Lower lobe of right lung (tissue), 2 donors: Measurements from ENCODE around the gene CEACAM21. TPM values are rescaled to one million over a fixed set of nuclear protein-coding genes. Genes with fewer than 3 reads are reported as not detected.
"Not testable (repeated sequence)": the region's sequence is repeated elsewhere in the genome, so short reads cannot be mapped to it uniquely, and the experiment has no call there.

Experiments used
- ATAC-seq, 2 donors: fragments of 200-7000 bp; cut with Tn5 transposase; one replicate each; pipeline ENCODE4 v1.9.1; 2020 to 2022; ENCODE audit warnings: mild to moderate bottlenecking in 2 of 2, moderate library complexity in 2 of 2
- DNase-seq: peaks from one replicate; pipeline ENCODE4 v3.0.0-alpha.2; 2020
- H3K27ac ChIP-seq: fragments of 200-600 bp; one replicate; pipeline ENCODE4 v1.8.0; 2022
- H3K27me3 ChIP-seq: fragments of 200-600 bp; one replicate; pipeline ENCODE4 v1.8.0; 2022; ENCODE audit warnings: low read depth
- H3K36me3 ChIP-seq: fragments of 200-600 bp; one replicate; pipeline ENCODE4 v1.8.0; 2022; ENCODE audit warnings: mild to moderate bottlenecking
- H3K4me1 ChIP-seq: fragments of 200-600 bp; one replicate; pipeline ENCODE4 v1.8.0; 2022
- H3K4me3 ChIP-seq: fragments of 200-600 bp; one replicate; pipeline ENCODE4 v1.8.0; 2022; ENCODE audit warnings: mild to moderate bottlenecking
- H3K9me3 ChIP-seq: fragments of 200-600 bp; one replicate; pipeline ENCODE4 v1.8.0; 2022
- CTCF ChIP-seq: fragments of 200-600 bp; IDR thresholded peaks from one replicate; pipeline ENCODE4 v1.8.0; 2022; ENCODE audit warnings: antibody characterized with exemption, mild to moderate bottlenecking
- intact Hi-C: fragments of 100-400 bp; cut with DNase I; formaldehyde crosslinking; loops from one replicate; pipeline ENCODE4 v1.11.0; 2022
- total RNA-seq: library from RNA; stranded (reverse); fragmentation: NEBNext Ultra II Directional; extraction: Animal tissue kit (Norgen Biotek cat#: 25700); gene quantifications from one replicate; pipeline ENCODE4 v1.2.1, GENCODE V29; 2021
- donor health status: DM: no; HTN: yes; CAD: no; lungs with severe emphysema.

Gene CEACAM21
- total RNA-seq, 1 donor from 2014 or later = 28.8 TPM

- TF ChIP-seq CTCF = no peak
- H3K27me3 ChIP-seq = no peaks in the 10 kb centered on the region
- peaks cover 7% of the 10 kb centered on the region for H3K4me1 ChIP-seq
- H3K36me3 ChIP-seq = peaks cover 4% of the 10 kb centered on the region
- H3K9me3 ChIP-seq = peaks cover 15% of the 10 kb centered on the region
- DNase-seq (no peak), ATAC-seq (no peak)
- intact Hi-C loops = no loop called here
- H3K27ac ChIP-seq = no peak overlapping the region
- peak overlapping the region; percentile 39 for H3K4me3 ChIP-seq
Measured at GRCh38 chr19:41577144-41577830, 1.3 kb downstream of the CEACAM21 start.

GRCh38 chr19:41577833-41578232, 1.9 kb downstream of the CEACAM21 start:
- peaks cover 7% of the 10 kb centered on the region for H3K4me1 ChIP-seq
- peaks cover 19% of the 10 kb centered on the region for H3K9me3 ChIP-seq
- intact Hi-C loops = no loop called here
- no peaks in the 10 kb centered on the region for H3K27me3 ChIP-seq
- ATAC-seq = no peak
- H3K27ac ChIP-seq = no peak overlapping the region
- no peak for DNase-seq
- peaks cover 4% of the 10 kb centered on the region for H3K36me3 ChIP-seq
- H3K4me3 ChIP-seq = peak overlapping the region; percentile 8
- no peak for TF ChIP-seq CTCF

GRCh38 chr19:41578886-41579285, 2.9 kb downstream of the CEACAM21 start:
- no peak for DNase-seq
- H3K4me3 ChIP-seq = no peak overlapping the region
- no peaks in the 10 kb centered on the region for H3K27me3 ChIP-seq
- peaks cover 4% of the 10 kb centered on the region for H3K36me3 ChIP-seq
- TF ChIP-seq CTCF = no peak
- intact Hi-C loops = no loop called here
- H3K27ac ChIP-seq = no peak overlapping the region
- H3K4me1 ChIP-seq = peaks cover 7% of the 10 kb centered on the region
- no peak for ATAC-seq
- H3K9me3 ChIP-seq = peaks cover 19% of the 10 kb centered on the region

GRCh38 chr19:41581068-41581467, 5.1 kb downstream of the CEACAM21 start:
- DNase-seq, H3K36me3 ChIP-seq, H3K4me1 ChIP-seq, H3K27me3 ChIP-seq, H3K27ac ChIP-seq, ATAC-seq, H3K4me3 ChIP-seq, intact Hi-C loops: not testable (repeated sequence)
- peaks cover 19% of the 10 kb centered on the region for H3K9me3 ChIP-seq

GRCh38 chr19:41582577-41583182, 6.7 kb downstream of the CEACAM21 start:
- ATAC-seq, intact Hi-C loops, H3K27ac ChIP-seq, H3K27me3 ChIP-seq, H3K4me3 ChIP-seq, H3K4me1 ChIP-seq, H3K36me3 ChIP-seq, DNase-seq: not testable (repeated sequence)
- H3K9me3 ChIP-seq = peaks cover 19% of the 10 kb centered on the region

GRCh38 chr19:41584260-41584810, 8.4 kb downstream of the CEACAM21 start:
- no peak for DNase-seq
- TF ChIP-seq CTCF = no peak
- ATAC-seq = no peak

More at GRCh38 chr19:41584260-41584810, 8.4 kb downstream of the CEACAM21 start:
- Histone ChIP-seq H3K27ac (no peak overlapping the region), H3K4me3 (no peak overlapping the region), H3K27me3 (no peaks in the 10 kb centered on the region), H3K36me3 (no peaks in the 10 kb centered on the region), H3K9me3 (peaks cover 19% of the 10 kb centered on the region), H3K4me1 (no peaks in the 10 kb centered on the region)
- intact Hi-C loops = no loop called here
